Bronchial epithelial cell (primary cell): ENCODE data around the gene DCAKD. TPM values are rescaled to one million over a fixed set of nuclear protein-coding genes. Genes with fewer than 3 reads are reported as not detected.

Experiments
- DNase-seq: peaks from one replicate; pipeline ENCODE4 v3.0.0-alpha.2; 2010; ENCODE audit warnings: low read depth
- FAIRE-seq: peaks from 2 replicates; lab custom pipeline; 2011; peaks lifted over from hg19 to GRCh38; lab: Jason Lieb, UNC
- H3K27me3 ChIP-seq: 2 replicates; pipeline ENCODE4 v1.5.1; 2011; ENCODE audit warnings: low read length; ENCODE audit not compliant: control insufficient read depth, insufficient read depth
- H3K36me3 ChIP-seq: 2 replicates; pipeline ENCODE4 v1.5.1; 2011; ENCODE audit warnings: low read length; ENCODE audit not compliant: control insufficient read depth, insufficient read depth
- H3K4me3 ChIP-seq: 2 replicates; pipeline ENCODE4 v1.5.1; 2011; ENCODE audit warnings: mild to moderate bottlenecking, low read depth, low read length, control low read depth
- total RNA-seq: library from RNA; depleted of rRNA; stranded (reverse); fragments of >200 nt; gene quantifications from 2 replicates; pipeline ENCODE4 v1.2.1, GENCODE V29; 2014
- TF ChIP-seq, protein P1 (sequence below): IDR thresholded peaks from 2 replicates; pipeline ENCODE4 v1.5.1; 2011; ENCODE audit warnings: mild to moderate bottlenecking, moderate library complexity, low read length, control low read depth, inconsistent platforms; ENCODE audit not compliant: insufficient read depth, severe bottlenecking

The DCAKD gene
- total RNA-seq, 1 donor from 2014 or later, result 18.2 TPM

DNA sequence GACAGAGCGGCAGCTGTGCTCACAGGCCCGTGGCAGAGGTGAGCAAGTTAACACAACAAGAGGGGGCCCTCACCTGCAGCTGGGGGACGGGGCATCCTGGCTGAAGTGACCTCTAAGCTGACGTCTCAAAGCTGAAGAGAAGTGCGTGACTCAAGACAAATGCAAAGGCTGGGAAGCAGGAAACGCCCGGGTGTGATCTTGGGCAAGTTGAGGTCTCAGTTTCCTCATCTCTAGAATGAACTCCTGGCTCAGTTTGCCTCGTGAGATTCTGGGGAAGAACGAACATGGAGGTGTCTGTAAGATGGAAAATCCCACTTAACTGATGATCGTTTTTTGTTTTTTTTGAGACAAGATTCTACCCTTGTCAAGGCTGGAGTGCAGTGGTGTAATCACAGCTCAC, 43.2 kb downstream of the DCAKD start:
- H3K4me3 ChIP-seq, result no peak overlapping the region
- TF ChIP-seq, protein P1, sequence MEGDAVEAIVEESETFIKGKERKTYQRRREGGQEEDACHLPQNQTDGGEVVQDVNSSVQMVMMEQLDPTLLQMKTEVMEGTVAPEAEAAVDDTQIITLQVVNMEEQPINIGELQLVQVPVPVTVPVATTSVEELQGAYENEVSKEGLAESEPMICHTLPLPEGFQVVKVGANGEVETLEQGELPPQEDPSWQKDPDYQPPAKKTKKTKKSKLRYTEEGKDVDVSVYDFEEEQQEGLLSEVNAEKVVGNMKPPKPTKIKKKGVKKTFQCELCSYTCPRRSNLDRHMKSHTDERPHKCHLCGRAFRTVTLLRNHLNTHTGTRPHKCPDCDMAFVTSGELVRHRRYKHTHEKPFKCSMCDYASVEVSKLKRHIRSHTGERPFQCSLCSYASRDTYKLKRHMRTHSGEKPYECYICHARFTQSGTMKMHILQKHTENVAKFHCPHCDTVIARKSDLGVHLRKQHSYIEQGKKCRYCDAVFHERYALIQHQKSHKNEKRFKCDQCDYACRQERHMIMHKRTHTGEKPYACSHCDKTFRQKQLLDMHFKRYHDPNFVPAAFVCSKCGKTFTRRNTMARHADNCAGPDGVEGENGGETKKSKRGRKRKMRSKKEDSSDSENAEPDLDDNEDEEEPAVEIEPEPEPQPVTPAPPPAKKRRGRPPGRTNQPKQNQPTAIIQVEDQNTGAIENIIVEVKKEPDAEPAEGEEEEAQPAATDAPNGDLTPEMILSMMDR, result no peak
- H3K36me3 ChIP-seq, result no peaks in the 10 kb centered on the region
- peaks cover 13% of the 10 kb centered on the region for H3K27me3 ChIP-seq
- no peak for DNase-seq
- FAIRE-seq, result no peak

DNA sequence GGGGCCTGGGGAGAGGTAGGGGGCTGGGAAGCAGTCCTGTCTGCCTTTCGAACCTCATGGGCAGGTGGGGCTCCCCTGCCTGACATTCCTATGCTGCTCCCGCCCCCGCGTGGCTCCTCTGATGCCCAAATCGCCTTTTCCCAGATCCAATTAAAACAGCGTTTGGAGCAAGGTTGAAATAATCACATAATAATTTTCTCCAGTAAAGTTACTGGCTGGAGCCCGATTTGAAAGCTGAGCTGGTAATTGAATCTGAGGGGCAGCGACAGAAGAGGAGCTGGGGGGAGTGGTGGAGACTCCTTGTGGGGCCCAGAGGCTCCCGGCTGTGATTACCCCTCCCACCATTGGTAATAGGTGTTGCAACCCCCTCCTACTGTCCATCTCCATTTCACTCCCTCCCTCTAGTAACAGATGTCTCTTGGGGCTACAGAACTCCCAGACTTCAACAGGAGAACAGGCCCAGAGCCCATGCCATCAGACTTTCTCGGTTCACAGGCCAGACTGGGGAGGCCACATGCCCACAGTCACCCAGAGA, 44.4 kb downstream of the DCAKD start:
- FAIRE-seq, result no peak

GRCh38 chr17:45005700-45006099, 45.7 kb downstream of the DCAKD start:
- Histone ChIP-seq H3K4me3 (no peak overlapping the region), H3K27me3 (peaks cover 13% of the 10 kb centered on the region), H3K36me3 (no peaks in the 10 kb centered on the region)
- TF ChIP-seq, protein P1, result no peak
- DNase-seq (no peak), FAIRE-seq (no peak)

More for the DNA sequence above, 44.4 kb downstream of the DCAKD start:
- Histone ChIP-seq H3K27me3 (peaks cover 13% of the 10 kb centered on the region), H3K36me3 (no peaks in the 10 kb centered on the region), H3K4me3 (no peak overlapping the region)
- TF ChIP-seq, protein P1, result no peak
- DNase-seq, result no peak

- DNase-seq (no peak), FAIRE-seq (no peak)
- TF ChIP-seq, protein P1, result no peak
- Histone ChIP-seq H3K36me3 (no peaks in the 10 kb centered on the region), H3K4me3 (no peak overlapping the region), H3K27me3 (peaks cover 13% of the 10 kb centered on the region)
Measured at GRCh38 chr17:45004388-45004787, 47.0 kb downstream of the DCAKD start.

DNA sequence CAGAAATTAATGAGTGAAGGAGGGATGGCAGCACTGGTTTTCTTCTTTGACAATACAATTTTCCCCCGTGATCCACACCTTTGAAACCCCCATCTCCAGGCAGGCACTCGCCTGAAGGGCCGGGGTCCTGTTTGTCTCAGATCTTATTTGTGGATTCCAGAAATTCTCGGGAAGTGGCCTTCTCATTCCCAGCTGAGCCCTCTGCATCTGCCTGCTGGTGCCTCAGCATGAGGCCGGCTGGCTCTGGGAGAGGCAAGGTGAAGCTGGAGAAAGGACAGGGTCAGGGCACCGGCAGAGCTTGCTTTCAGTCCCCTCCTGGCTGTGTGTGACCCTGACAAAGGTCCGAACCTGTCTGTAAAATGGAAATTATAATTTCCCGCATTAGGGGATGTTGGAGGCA, 47.6 kb downstream of the DCAKD start:
- TF ChIP-seq, protein P1, result no peak
- peak; percentile 43 for FAIRE-seq

DNA sequence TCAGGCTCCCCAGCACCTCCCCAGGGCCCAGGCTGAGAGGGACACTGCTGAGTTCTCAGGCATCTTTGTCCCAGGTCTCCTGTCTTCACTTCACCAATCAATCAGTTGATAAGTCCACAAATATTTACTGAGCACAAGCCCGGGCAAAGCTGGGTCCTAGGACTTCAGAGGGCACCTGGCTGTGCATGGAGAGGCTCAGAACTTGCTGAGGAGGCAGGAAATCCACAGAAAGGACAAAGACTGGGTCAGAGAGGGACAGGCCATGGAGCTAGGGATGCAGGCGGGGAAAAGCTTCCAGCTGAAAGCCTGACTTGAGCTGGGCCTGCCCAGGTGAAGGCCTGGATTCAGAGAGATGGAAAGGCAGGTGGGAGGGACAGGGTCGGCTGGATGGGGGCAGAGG, 50.1 kb downstream of the DCAKD start:
- peaks cover 13% of the 10 kb centered on the region for H3K27me3 ChIP-seq
- FAIRE-seq (no peak), DNase-seq (no peak)
- TF ChIP-seq, protein P1, result no peak
- no peaks in the 10 kb centered on the region for H3K36me3 ChIP-seq
- H3K4me3 ChIP-seq, result no peak overlapping the region

More for the DNA sequence above, 47.6 kb downstream of the DCAKD start:
- Histone ChIP-seq H3K36me3 (no peaks in the 10 kb centered on the region), H3K4me3 (no peak overlapping the region), H3K27me3 (peaks cover 13% of the 10 kb centered on the region)
- no peak for DNase-seq
